ENCODE results near the gene CACNA1I. TPM values are rescaled to one million over a fixed set of nuclear protein-coding genes. Genes with fewer than 3 reads are reported as not detected.

The CACNA1I gene
- total RNA-seq, 1 experiment from 2014 or later: 2.1 TPM

GRCh38 chr22:39622881-39623367, 52.4 kb downstream of the CACNA1I start (continued):
- TF ChIP-seq IRF1 (CRISPR knock-in tag; IDR thresholded peaks at IDR 0.05): no peak
- no peak for TF ChIP-seq MAX (CRISPR knock-in tag; IDR thresholded peaks at IDR 0.05)
- no peak for TF ChIP-seq KAT7 (CRISPR knock-in tag; IDR thresholded peaks at IDR 0.05; ENCODE audit: borderline replicate concordance)

- peaks cover 17% of the 10 kb centered on the region for H3K4me1 Mint-ChIP-seq
- DNase-seq (ENCODE audit: low spot score) (peak; percentile 51), ATAC-seq (peak; percentile 54)
- no peaks in the 10 kb centered on the region for H3K36me3 Mint-ChIP-seq
- H3K27me3 Mint-ChIP-seq (ENCODE audit: low read depth): no peaks in the 10 kb centered on the region
- TF ChIP-seq ZNF532 (CRISPR knock-in tag; IDR thresholded peaks at IDR 0.05; ENCODE audit: borderline replicate concordance) (no peak), ZBTB43 (CRISPR knock-in tag; IDR thresholded peaks at IDR 0.05) (0 out of 2 replicates have a peak, but pooled peaks have one; percentile 35), ZNF138 (CRISPR knock-in tag; conservative IDR thresholded peaks at IDR 0.05) (no peak), ZNF671 (CRISPR knock-in tag; IDR thresholded peaks at IDR 0.05) (no peak), PRRX2 (CRISPR knock-in tag; IDR thresholded peaks at IDR 0.05) (no peak)
- no peaks in the 10 kb centered on the region for H3K9me3 Mint-ChIP-seq
- H3K4me3 Mint-ChIP-seq: no peak overlapping the region
- ChIA-PET CTCF (interaction anchor here (0.6 to 3.4 kb wide), 16 partner anchors 8 to 413 kb away, joined by 3 to 15 read pairs (median 5); no protein-coding TSS in a partner anchor), POLR2A (interaction anchor here (1.1 kb wide), 1 partner anchor 89 kb away, joined by 4 read pairs; no protein-coding TSS in a partner anchor)
- H3K27ac Mint-ChIP-seq: no peak overlapping the region; the same call in 1 of the 2 replicates
These were observed 53.3 kb downstream of the CACNA1I start for GRCh38 chr22:39623603-39624500.

- no peaks in the 10 kb centered on the region for H3K9me3 Mint-ChIP-seq
- H3K4me3 Mint-ChIP-seq: no peak overlapping the region
- ChIA-PET CTCF (interaction anchor here (0.6 to 3.4 kb wide), 16 partner anchors 8 to 412 kb away, joined by 3 to 15 read pairs (median 5); no protein-coding TSS in a partner anchor), POLR2A (interaction anchor here (0.7 to 1.1 kb wide), 2 partner anchors 68 to 90 kb away, joined by 4 to 5 read pairs; no protein-coding TSS in a partner anchor)
- DNase-seq (ENCODE audit: low spot score): no peak
- H3K36me3 Mint-ChIP-seq: no peaks in the 10 kb centered on the region
- TF ChIP-seq ZNF263 (CRISPR knock-in tag; IDR thresholded peaks at IDR 0.05; ENCODE audit: low read depth): peak; percentile 37; the same call in 1 of the 2 replicates
- no peak for TF ChIP-seq USF2 (CRISPR knock-in tag; IDR thresholded peaks at IDR 0.05)
- no peak for ATAC-seq
- no peaks in the 10 kb centered on the region for H3K27me3 Mint-ChIP-seq (ENCODE audit: low read depth)
- H3K27ac Mint-ChIP-seq: no peak overlapping the region; the same call in 1 of the 2 replicates
- H3K4me1 Mint-ChIP-seq: peaks cover 21% of the 10 kb centered on the region
These were observed 53.9 kb downstream of the CACNA1I start for GRCh38 chr22:39624501-39624821.
